Measurements from ENCODE around the gene SEMA6B.

DNA sequence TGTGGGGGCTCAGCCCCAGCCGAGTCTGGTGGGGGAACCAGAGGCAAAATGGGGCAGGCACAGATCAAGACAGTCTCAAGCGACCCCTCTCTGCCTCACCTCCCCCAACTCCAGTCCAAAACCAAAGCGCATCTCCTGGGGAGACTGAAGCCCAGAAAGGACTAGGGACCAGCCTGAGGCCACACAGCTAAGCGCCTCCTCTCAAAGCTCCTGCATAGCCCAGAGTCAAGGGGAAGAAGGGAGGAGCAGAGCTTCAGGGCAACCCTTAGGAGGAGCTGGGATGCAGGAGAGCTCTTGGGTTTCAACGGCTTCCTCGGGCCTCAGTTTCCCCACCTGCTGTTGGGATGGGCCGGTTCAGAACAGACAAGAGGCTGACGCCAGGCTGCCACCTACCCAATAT, 19.9 kb upstream of the SEMA6B start:
- TF ChIP-seq EZH2 (IDR thresholded peaks at IDR 0.05; ENCODE audit: borderline replicate concordance, low read depth, low read length, severe bottlenecking) (no peak), FOS (IDR thresholded peaks at IDR 0.05; ENCODE audit: borderline replicate concordance, insufficient read depth, low read length) (no peak), POLR2A (IDR thresholded peaks at IDR 0.05; ENCODE audit: low read depth, low read length) (no peak), POLR2AphosphoS5 (IDR thresholded peaks at IDR 0.05; ENCODE audit: insufficient read depth, low read depth, low read length) (no peak), JUN (IDR thresholded peaks at IDR 0.05; ENCODE audit: borderline replicate concordance, insufficient read depth, insufficient read length, low read depth) (no peak)
- TF ChIP-seq, protein P1, sequence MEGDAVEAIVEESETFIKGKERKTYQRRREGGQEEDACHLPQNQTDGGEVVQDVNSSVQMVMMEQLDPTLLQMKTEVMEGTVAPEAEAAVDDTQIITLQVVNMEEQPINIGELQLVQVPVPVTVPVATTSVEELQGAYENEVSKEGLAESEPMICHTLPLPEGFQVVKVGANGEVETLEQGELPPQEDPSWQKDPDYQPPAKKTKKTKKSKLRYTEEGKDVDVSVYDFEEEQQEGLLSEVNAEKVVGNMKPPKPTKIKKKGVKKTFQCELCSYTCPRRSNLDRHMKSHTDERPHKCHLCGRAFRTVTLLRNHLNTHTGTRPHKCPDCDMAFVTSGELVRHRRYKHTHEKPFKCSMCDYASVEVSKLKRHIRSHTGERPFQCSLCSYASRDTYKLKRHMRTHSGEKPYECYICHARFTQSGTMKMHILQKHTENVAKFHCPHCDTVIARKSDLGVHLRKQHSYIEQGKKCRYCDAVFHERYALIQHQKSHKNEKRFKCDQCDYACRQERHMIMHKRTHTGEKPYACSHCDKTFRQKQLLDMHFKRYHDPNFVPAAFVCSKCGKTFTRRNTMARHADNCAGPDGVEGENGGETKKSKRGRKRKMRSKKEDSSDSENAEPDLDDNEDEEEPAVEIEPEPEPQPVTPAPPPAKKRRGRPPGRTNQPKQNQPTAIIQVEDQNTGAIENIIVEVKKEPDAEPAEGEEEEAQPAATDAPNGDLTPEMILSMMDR (IDR thresholded peaks at IDR 0.05; ENCODE audit: extremely low read depth in 1 of 2, insufficient read depth in 1 of 2, low read depth in 1 of 2, low read length in 2 of 2): no peak
- TF ChIP-seq, protein P2, sequence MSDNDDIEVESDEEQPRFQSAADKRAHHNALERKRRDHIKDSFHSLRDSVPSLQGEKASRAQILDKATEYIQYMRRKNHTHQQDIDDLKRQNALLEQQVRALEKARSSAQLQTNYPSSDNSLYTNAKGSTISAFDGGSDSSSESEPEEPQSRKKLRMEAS (IDR thresholded peaks at IDR 0.05; ENCODE audit: insufficient read depth, insufficient read length): no peak

All from endothelial cell of umbilical vein (primary cell).